Measurements from ENCODE around the gene ADAMTS14.
"Not testable (repeated sequence)": the region's sequence is repeated elsewhere in the genome, so short reads cannot be mapped to it uniquely, and the experiment has no call there.

ADAMTS14 gene

GRCh38 chr10:70672165-70673042 lies at the start of gene ADAMTS14:
Gene ADAMTS14 (plus strand): TSS chr10:70672506. CDS start chr10:70672803, 297 bp downstream.
- DNase-seq, result no peak

GRCh38 chr10:70622541-70622940 lies 49.8 kb upstream of the ADAMTS14 start:
- DNase-seq, result no peak

- DNase-seq, result no peak
Measured at GRCh38 chr10:70622981-70623844, 49.1 kb upstream of the ADAMTS14 start.

- DNase-seq, result no peak
Measured at GRCh38 chr10:70626056-70626455, 46.2 kb upstream of the ADAMTS14 start.

- DNase-seq, result no peak
Measured at GRCh38 chr10:70629338-70629737, 43.0 kb upstream of the ADAMTS14 start.

GRCh38 chr10:70631735-70632134 lies 40.6 kb upstream of the ADAMTS14 start:
- DNase-seq, result not testable (repeated sequence)

- no peak for DNase-seq
Measured at GRCh38 chr10:70634011-70634410, 38.3 kb upstream of the ADAMTS14 start.

GRCh38 chr10:70634515-70634914 lies 37.8 kb upstream of the ADAMTS14 start:
- not testable (repeated sequence) for DNase-seq

GRCh38 chr10:70639640-70640383 lies 32.5 kb upstream of the ADAMTS14 start:
- DNase-seq, result not testable (repeated sequence)

- DNase-seq, result not testable (repeated sequence)
Measured at GRCh38 chr10:70643272-70643671, 29.0 kb upstream of the ADAMTS14 start.

- DNase-seq, result not testable (repeated sequence)
Measured at GRCh38 chr10:70644959-70645358, 27.3 kb upstream of the ADAMTS14 start.

GRCh38 chr10:70647086-70647485 lies 25.2 kb upstream of the ADAMTS14 start:
- no peak for DNase-seq

GRCh38 chr10:70648427-70648826 lies 23.9 kb upstream of the ADAMTS14 start:
- DNase-seq, result no peak

GRCh38 chr10:70649526-70649925 lies 22.8 kb upstream of the ADAMTS14 start:
- DNase-seq, result no peak

- no peak for DNase-seq
Measured at GRCh38 chr10:70650104-70650503, 22.2 kb upstream of the ADAMTS14 start.

GRCh38 chr10:70650718-70651117 lies 21.6 kb upstream of the ADAMTS14 start:
- no peak for DNase-seq

- DNase-seq, result no peak
Measured at GRCh38 chr10:70651661-70652060, 20.6 kb upstream of the ADAMTS14 start.

- no peak for DNase-seq
Measured at GRCh38 chr10:70652761-70653657, 19.3 kb upstream of the ADAMTS14 start.

- no peak for DNase-seq
Measured at GRCh38 chr10:70655316-70655715, 17.0 kb upstream of the ADAMTS14 start.

GRCh38 chr10:70656489-70656888 lies 15.8 kb upstream of the ADAMTS14 start:
- DNase-seq, result no peak

- no peak for DNase-seq
Measured at GRCh38 chr10:70657041-70657440, 15.3 kb upstream of the ADAMTS14 start.

GRCh38 chr10:70658582-70659136 lies 13.6 kb upstream of the ADAMTS14 start:
- DNase-seq, result no peak

Data from NCI-H526 treated with DMSO at 0.1 percent for 48 hours (cell line).